CD14-positive monocyte (primary cell): ENCODE measurements around the gene BCAP31. TPM values are rescaled to one million over a fixed set of nuclear protein-coding genes. Genes with fewer than 3 reads are reported as not detected.
A peak's percentile ranks its signal among the peaks of the same experiment; 100 is the strongest.

Source experiments
- DNase-seq, 3 donors: peaks; one replicate each; pipeline ENCODE4 v3.0.0-alpha.2; 2011 to 2022
- H2AFZ ChIP-seq: 2 replicates; pipeline ENCODE4 v1.6.0; 2012; ENCODE audit warnings: mild to moderate bottlenecking, low read depth, low read length, inconsistent platforms; ENCODE audit not compliant: insufficient read depth, poor library complexity, severe bottlenecking
- H3K27ac ChIP-seq, 2 donors: 1 replicate in 1 of 2; 2 replicates in 1 of 2; pipeline ENCODE4 v1.5.1; 2012 to 2013; ENCODE audit warnings: low read length in 2 of 2, control low read depth in 1 of 2, inconsistent platforms in 1 of 2, low read depth in 1 of 2, mild to moderate bottlenecking in 1 of 2
- H3K27me3 ChIP-seq, 2 donors: one replicate each; pipeline versions ENCODE4 v1.6.0 to v1.6.1; 2011 to 2013; ENCODE audit warnings: low read length in 2 of 2; ENCODE audit not compliant: control insufficient read depth in 2 of 2, insufficient read depth in 2 of 2
- H3K36me3 ChIP-seq, 2 donors: replicated peaks in 1 of 2; 1 replicate in 1 of 2; 2 replicates in 1 of 2; pipeline versions ENCODE4 v1.5.1 to v1.6.1; 2012 to 2013; ENCODE audit warnings: low read length in 2 of 2, control low read depth in 1 of 2, inconsistent platforms in 1 of 2, mild to moderate bottlenecking in 1 of 2; ENCODE audit not compliant: insufficient read depth in 2 of 2, control insufficient read depth in 1 of 2
- H3K4me1 ChIP-seq, 2 donors: 1 replicate in 1 of 2; 2 replicates in 1 of 2; pipeline versions ENCODE4 v1.5.1 to v1.6.1; 2012 to 2013; ENCODE audit warnings: low read length in 2 of 2, control low read depth in 1 of 2, inconsistent platforms in 1 of 2, mild to moderate bottlenecking in 1 of 2, moderate library complexity in 1 of 2; ENCODE audit not compliant: insufficient read depth in 2 of 2, control insufficient read depth in 1 of 2
- H3K4me2 ChIP-seq: replicated peaks from 2 replicates; pipeline ENCODE3; 2012; ENCODE audit warnings: low read length, moderate library complexity, mild to moderate bottlenecking; ENCODE audit not compliant: poor library complexity, severe bottlenecking; ENCODE audit errors: extremely low read depth
- H3K4me3 ChIP-seq, 3 experiments: fragments of 200-600 bp in 1 of 3; sonication (generic) in 1 of 3; replicated peaks in 1 of 3; 1 replicate in 2 of 3; 2 replicates in 1 of 3; pipeline ENCODE4 v1.5.1; 2011 to 2013; ENCODE audit warnings: low read length in 3 of 3, mild to moderate bottlenecking in 3 of 3, control low read depth in 2 of 3, low read depth in 2 of 3, inconsistent platforms in 1 of 3, moderate library complexity in 1 of 3
- H3K79me2 ChIP-seq: 2 replicates; pipeline ENCODE4 v1.6.0; 2012; ENCODE audit warnings: mild to moderate bottlenecking, control low read depth, inconsistent platforms, low read length, moderate library complexity; ENCODE audit not compliant: insufficient read depth
- H3K9ac ChIP-seq: 2 replicates; pipeline ENCODE4 v1.6.0; 2017; ENCODE audit warnings: low read length, mild to moderate bottlenecking; ENCODE audit not compliant: insufficient read depth, poor library complexity, severe bottlenecking
- H3K9me3 ChIP-seq, 2 donors: replicated peaks in 1 of 2; 1 replicate in 1 of 2; 2 replicates in 1 of 2; pipeline versions ENCODE4 v1.5.1 to v1.6.1; 2012 to 2013; ENCODE audit warnings: low read length in 2 of 2, control low read depth in 1 of 2; ENCODE audit not compliant: control insufficient read depth in 1 of 2, insufficient read depth in 1 of 2
- H4K20me1 ChIP-seq: 2 replicates; pipeline ENCODE4 v1.6.0; 2012; ENCODE audit warnings: mild to moderate bottlenecking, low read length, control low read depth, moderate library complexity; ENCODE audit not compliant: insufficient read depth
- H3K27ac Mint-ChIP-seq, 7 donors: one replicate each; pipeline ENCODE4 v1.8.0; 2020; ENCODE audit warnings: mild to moderate bottlenecking in 7 of 7, mixed read lengths in 7 of 7, moderate library complexity in 6 of 7, inconsistent platforms in 2 of 7
- H3K27me3 Mint-ChIP-seq, 3 donors: one replicate each; pipeline ENCODE4 v1.8.0; 2021 to 2022; ENCODE audit warnings: low read depth in 3 of 3, mild to moderate bottlenecking in 3 of 3, mixed read lengths in 3 of 3, moderate library complexity in 3 of 3, inconsistent platforms in 1 of 3
- H3K36me3 Mint-ChIP-seq, 2 donors: one replicate each; pipeline ENCODE4 v1.8.0; 2020; ENCODE audit warnings: mixed read lengths in 2 of 2, inconsistent platforms in 1 of 2, mild to moderate bottlenecking in 1 of 2
- H3K4me1 Mint-ChIP-seq: one replicate; pipeline ENCODE4 v1.8.0; 2020; ENCODE audit warnings: mild to moderate bottlenecking, mixed read lengths
- H3K4me3 Mint-ChIP-seq, 2 donors: one replicate each; pipeline ENCODE4 v1.8.0; 2020; ENCODE audit warnings: mild to moderate bottlenecking in 2 of 2, mixed read lengths in 2 of 2, moderate library complexity in 1 of 2
- H3K9me3 Mint-ChIP-seq, 7 donors: one replicate each; pipeline ENCODE4 v1.8.0; 2020 to 2022; ENCODE audit warnings: mixed read lengths in 7 of 7, mild to moderate bottlenecking in 6 of 7, moderate library complexity in 6 of 7, inconsistent platforms in 2 of 7
- CTCF ChIP-seq: fragments of 200-600 bp; IDR thresholded peaks from one replicate; pipeline ENCODE4 v1.8.0; 2022; ENCODE audit warnings: antibody characterized with exemption, mild to moderate bottlenecking
- WGBS: methylation state at CpG from one replicate; pipeline ENCODE4 v1.1.5; 2013; ENCODE audit warnings: missing lambda C conversion rate; ENCODE audit not compliant: insufficient coverage; 5-methylcytosine and 5-hydroxymethylcytosine counted together
- intact Hi-C, 2 donors: fragments of 100-400 bp; cut with micrococcal nuclease; formaldehyde crosslinking; loops; one replicate each; pipeline versions ENCODE4 v1.15.0 to v1.15.1; 2023
- polyA plus RNA-seq, 3 donors: library from polyadenylated mRNA; depleted of rRNA in 1 of 3; unstranded in 2 of 3; stranded (reverse) in 1 of 3; fragments of 300-500 nt in 2 of 3; fragments of >200 nt in 1 of 3; fragmentation: Illumina TruSeq in 2 of 3; gene quantifications; 1 replicate in 2 of 3; 2 replicates in 1 of 3; pipeline ENCODE4 v1.2.3, GENCODE V29; 2012 to 2021

Gene BCAP31
- polyA plus RNA-seq, 3 donors, result 139 to 294 (median 288) TPM

- Mint-ChIP-seq H3K27ac (no peak overlapping the region), H3K4me1 (peaks cover 12% of the 10 kb centered on the region), H3K36me3 (peaks cover 0 to 2% of the 10 kb centered on the region in 2 donors), H3K4me3 (peak overlapping the region in 1 of 2 donors; percentile 51), H3K27me3 (peaks cover 27 to 58% (median 43%) of the 10 kb centered on the region in 3 donors), H3K9me3 (peaks cover 0 to 7% (median 2%) of the 10 kb centered on the region in 7 donors)
- no peak overlapping the region for H3K27ac ChIP-seq
- H2AFZ ChIP-seq, result no peak overlapping the region
- DNase-seq, result no peak
- WGBS, result 62% methylated on average over 3 of the region's 14 CpGs
- H3K27me3 ChIP-seq, result peaks cover 0 to 36% of the 10 kb centered on the region in 2 donors
- intact Hi-C loops, result no loop called here
- no peaks in the 10 kb centered on the region for H3K79me2 ChIP-seq
- no peak for TF ChIP-seq CTCF
- no peaks in the 10 kb centered on the region for H3K36me3 ChIP-seq
- H3K4me2 ChIP-seq, result no peak overlapping the region
- H4K20me1 ChIP-seq, result no peaks in the 10 kb centered on the region
- H3K4me1 ChIP-seq, result no peaks in the 10 kb centered on the region
- no peak overlapping the region for H3K9ac ChIP-seq
- no peak overlapping the region for H3K4me3 ChIP-seq
- H3K9me3 ChIP-seq, result no peaks in the 10 kb centered on the region
Measured at GRCh38 chrX:153690466-153690865, 33.7 kb downstream of the BCAP31 start.

GRCh38 chrX:153689654-153690465, 34.3 kb downstream of the BCAP31 start:
- intact Hi-C loops, result no loop called here
- Mint-ChIP-seq H3K27ac (no peak overlapping the region), H3K36me3 (peaks cover 0 to 2% of the 10 kb centered on the region in 2 donors), H3K27me3 (peaks cover 29 to 63% (median 44%) of the 10 kb centered on the region in 3 donors), H3K4me3 (peak overlapping the region in 1 of 2 donors; percentile 51), H3K4me1 (peaks cover 12% of the 10 kb centered on the region), H3K9me3 (peaks cover 0 to 7% (median 2%) of the 10 kb centered on the region in 7 donors)
- no peaks in the 10 kb centered on the region for H4K20me1 ChIP-seq
- no peaks in the 10 kb centered on the region for H3K4me1 ChIP-seq
- 95% methylated on average over 10 of the region's 19 CpGs for WGBS
- no peak overlapping the region for H2AFZ ChIP-seq
- no peak for TF ChIP-seq CTCF
- peaks cover 0 to 42% of the 10 kb centered on the region in 2 donors for H3K27me3 ChIP-seq
- H3K36me3 ChIP-seq, result no peaks in the 10 kb centered on the region
- H3K9me3 ChIP-seq, result no peaks in the 10 kb centered on the region
- H3K4me2 ChIP-seq, result no peak overlapping the region
- H3K27ac ChIP-seq, result no peak overlapping the region
- H3K79me2 ChIP-seq, result no peaks in the 10 kb centered on the region
- no peak overlapping the region for H3K4me3 ChIP-seq
- no peak for DNase-seq
- H3K9ac ChIP-seq, result no peak overlapping the region
